SK-N-SH treated with all-trans-retinoic acid at 6 μM for 48 hours (cell line): ENCODE measurements around the gene MIPEP.

ENCODE experiments used
- ATAC-seq: fragments of 200-7000 bp; cut with Tn5 transposase; 3 replicates; pipeline ENCODE4 v1.9.1; 2020; ENCODE audit warnings: mild to moderate bottlenecking, moderate library complexity
- ARNTL ChIP-seq: fragments of 450-650 bp; formaldehyde crosslinking; IDR thresholded peaks from 2 replicates; pipeline ENCODE4 v1.5.0; 2020; ENCODE audit warnings: low read depth, mild to moderate bottlenecking, moderate library complexity, borderline replicate concordance
- BACH2 ChIP-seq: fragments of 250-450 bp; sonication (Bioruptor Pico); IDR thresholded peaks from 2 replicates; pipeline ENCODE4 v1.9.0; 2021; ENCODE audit warnings: mild to moderate bottlenecking, borderline replicate concordance
- CREB5 ChIP-seq: fragments of 250-450 bp; sonication (Bioruptor Pico); IDR thresholded peaks from 2 replicates; pipeline ENCODE4 v1.5.1; 2020; ENCODE audit warnings: low read depth, mild to moderate bottlenecking, moderate library complexity
- CSDC2 ChIP-seq: fragments of 250-450 bp; sonication (Bioruptor Pico); IDR thresholded peaks from 2 replicates; pipeline ENCODE4 v1.5.0; 2020; ENCODE audit warnings: mild to moderate bottlenecking, moderate library complexity
- CSRNP3 ChIP-seq: fragments of 250-450 bp; sonication (Bioruptor Pico); IDR thresholded peaks from 2 replicates; pipeline ENCODE4 v1.5.1; 2021; ENCODE audit warnings: mild to moderate bottlenecking, moderate library complexity
- GLIS3 ChIP-seq: fragments of 250-450 bp; sonication (Bioruptor Pico); IDR thresholded peaks from 2 replicates; pipeline ENCODE4 v1.5.0; 2020; ENCODE audit warnings: mild to moderate bottlenecking, moderate library complexity
- ISL1 ChIP-seq: fragments of 250-450 bp; sonication (Bioruptor Pico); IDR thresholded peaks from 2 replicates; pipeline ENCODE4 v2.1.2; 2022; ENCODE audit warnings: mild to moderate bottlenecking, moderate library complexity
- OSR1 ChIP-seq: fragments of 250-450 bp; sonication (Bioruptor Pico); IDR thresholded peaks from 2 replicates; pipeline ENCODE4 v1.8.0; 2022; ENCODE audit warnings: moderate library complexity, mild to moderate bottlenecking, inconsistent platforms
- PATZ1 ChIP-seq: fragments of 250-450 bp; sonication (Bioruptor Pico); IDR thresholded peaks from 2 replicates; pipeline ENCODE4 v1.8.0; 2020; ENCODE audit warnings: mild to moderate bottlenecking, moderate library complexity, borderline replicate concordance
- PPARA ChIP-seq: fragments of 250-450 bp; sonication (Bioruptor Pico); IDR thresholded peaks from 2 replicates; pipeline ENCODE4 v1.5.0; 2020; ENCODE audit warnings: mild to moderate bottlenecking, borderline replicate concordance
- SNAI2 ChIP-seq: fragments of 250-450 bp; sonication (Bioruptor Pico); IDR thresholded peaks from 2 replicates; pipeline ENCODE4 v1.5.0; 2020; ENCODE audit warnings: mild to moderate bottlenecking, moderate library complexity
- TCF4 ChIP-seq: fragments of 250-450 bp; sonication (Bioruptor Pico); IDR thresholded peaks from 2 replicates; pipeline ENCODE4 v1.8.0; 2021; ENCODE audit warnings: mild to moderate bottlenecking, moderate library complexity, borderline replicate concordance
- TOX ChIP-seq: fragments of 250-450 bp; sonication (Bioruptor Pico); IDR thresholded peaks from 2 replicates; pipeline ENCODE4 v1.8.0; 2021; ENCODE audit warnings: mild to moderate bottlenecking, moderate library complexity, borderline replicate concordance
- TSHZ2 ChIP-seq: fragments of 250-450 bp; sonication (Bioruptor Pico); IDR thresholded peaks from 2 replicates; pipeline ENCODE4 v1.5.0; 2020; ENCODE audit warnings: mild to moderate bottlenecking, moderate library complexity
- ZC3H10 ChIP-seq: fragments of 250-450 bp; sonication (Bioruptor Pico); IDR thresholded peaks from 2 replicates; pipeline ENCODE4 v1.5.1; 2021; ENCODE audit warnings: mild to moderate bottlenecking, moderate library complexity
- ZFP3 ChIP-seq: fragments of 250-450 bp; sonication (Bioruptor Pico); IDR thresholded peaks from 2 replicates; pipeline ENCODE4 v1.5.0; 2020; ENCODE audit warnings: mild to moderate bottlenecking, moderate library complexity
- ZFP30 ChIP-seq: fragments of 450-650 bp; formaldehyde crosslinking; IDR thresholded peaks from 2 replicates; pipeline ENCODE4 v1.5.0; 2022; ENCODE audit warnings: mild to moderate bottlenecking, moderate library complexity
- ZNF565 ChIP-seq: fragments of 450-650 bp; formaldehyde crosslinking; conservative IDR thresholded peaks from 2 replicates; pipeline ENCODE4 v1.5.0; 2020; ENCODE audit warnings: low read depth, mild to moderate bottlenecking, moderate library complexity
- ZNF70 ChIP-seq: fragments of 450-650 bp; formaldehyde crosslinking; IDR thresholded peaks from 2 replicates; pipeline ENCODE4 v1.5.0; 2020; ENCODE audit warnings: mild to moderate bottlenecking, moderate library complexity
- ZNF8 ChIP-seq: fragments of 450-650 bp; formaldehyde crosslinking; IDR thresholded peaks from 2 replicates; pipeline ENCODE4 v1.5.0; 2020; ENCODE audit warnings: mild to moderate bottlenecking, moderate library complexity

The MIPEP gene

GRCh38 chr13:23716401-23716800 lies 172.8 kb downstream of the MIPEP start:
- ATAC-seq: no peak
- TF ChIP-seq CREB5 (CRISPR knock-in tag): no peak
- TF ChIP-seq ZFP30 (CRISPR knock-in tag): no peak
- TF ChIP-seq ZNF565 (CRISPR knock-in tag): no peak

- ATAC-seq: peak; percentile 65
- TF ChIP-seq ARNTL (no peak), TCF4 (CRISPR knock-in tag) (no peak), TSHZ2 (CRISPR knock-in tag) (no peak), ZFP3 (no peak), GLIS3 (CRISPR knock-in tag) (no peak)
Measured at GRCh38 chr13:23715762-23716235, 173.4 kb downstream of the MIPEP start.

GRCh38 chr13:23715092-23715761 lies 174.0 kb downstream of the MIPEP start:
- TF ChIP-seq ARNTL (no peak), PPARA (CRISPR knock-in tag) (no peak), ZNF565 (CRISPR knock-in tag) (no peak), SNAI2 (CRISPR knock-in tag) (no peak), TCF4 (CRISPR knock-in tag) (no peak), ZC3H10 (CRISPR knock-in tag) (no peak), CSRNP3 (CRISPR knock-in tag) (no peak), ISL1 (CRISPR knock-in tag) (no peak), ZNF70 (no peak), BACH2 (CRISPR knock-in tag) (no peak), CREB5 (CRISPR knock-in tag) (no peak), ZNF8 (CRISPR knock-in tag) (no peak), TOX (CRISPR knock-in tag) (no peak), ZFP3 (no peak), PATZ1 (CRISPR knock-in tag) (no peak)
- ATAC-seq: no peak

- ATAC-seq: no peak
- TF ChIP-seq ZFP3 (no peak), SNAI2 (CRISPR knock-in tag) (no peak), PATZ1 (CRISPR knock-in tag) (no peak), ZC3H10 (CRISPR knock-in tag) (no peak), OSR1 (CRISPR knock-in tag) (no peak), ZFP30 (CRISPR knock-in tag) (no peak), CSDC2 (CRISPR knock-in tag) (no peak), TSHZ2 (CRISPR knock-in tag) (no peak), ISL1 (CRISPR knock-in tag) (no peak), ZNF70 (no peak)
Measured at GRCh38 chr13:23714672-23715071, 174.5 kb downstream of the MIPEP start.
